ENCODE measurements around the gene TUBGCP2.
"Not testable (repeated sequence)": the region's sequence is repeated elsewhere in the genome, so short reads cannot be mapped to it uniquely, and the experiment has no call there.

Gene TUBGCP2

GRCh38 chr10:133268532-133268931 lies 40.1 kb downstream of the TUBGCP2 start:
- H3K4me3 ChIP-seq (ENCODE audit: low read depth, low read length): no peak overlapping the region
- no peak for DNase-seq (ENCODE audit: low read depth)
- no peak for TF ChIP-seq CTCF (IDR thresholded peaks at IDR 0.05; ENCODE audit: insufficient read depth, low read depth, low read length, missing control alignments)

GRCh38 chr10:133267829-133268228 lies 40.8 kb downstream of the TUBGCP2 start:
- no peak for DNase-seq (ENCODE audit: low read depth)
- no peak overlapping the region for H3K4me3 ChIP-seq (ENCODE audit: low read depth, low read length)
- no peak for TF ChIP-seq CTCF (IDR thresholded peaks at IDR 0.05; ENCODE audit: insufficient read depth, low read depth, low read length, missing control alignments)

GRCh38 chr10:133267293-133267692 lies 41.4 kb downstream of the TUBGCP2 start:
- TF ChIP-seq CTCF (IDR thresholded peaks at IDR 0.05; ENCODE audit: insufficient read depth, low read depth, low read length, missing control alignments): no peak
- no peak overlapping the region for H3K4me3 ChIP-seq (ENCODE audit: low read depth, low read length)
- no peak for DNase-seq (ENCODE audit: low read depth)

- no peak overlapping the region for H3K4me3 ChIP-seq (ENCODE audit: low read depth, low read length)
- no peak for DNase-seq (ENCODE audit: low read depth)
- no peak for TF ChIP-seq CTCF (IDR thresholded peaks at IDR 0.05; ENCODE audit: insufficient read depth, low read depth, low read length, missing control alignments)
These were observed 42.4 kb downstream of the TUBGCP2 start for GRCh38 chr10:133266056-133266795.

- H3K4me3 ChIP-seq (ENCODE audit: low read depth, low read length); DNase-seq (ENCODE audit: low read depth): not testable (repeated sequence)
These were observed 43.6 kb downstream of the TUBGCP2 start for GRCh38 chr10:133265052-133265451.

GRCh38 chr10:133264461-133264860 lies 44.2 kb downstream of the TUBGCP2 start:
- TF ChIP-seq CTCF (IDR thresholded peaks at IDR 0.05; ENCODE audit: insufficient read depth, low read depth, low read length, missing control alignments): no peak
- H3K4me3 ChIP-seq (ENCODE audit: low read depth, low read length): no peak overlapping the region
- no peak for DNase-seq (ENCODE audit: low read depth)

GRCh38 chr10:133263674-133264073 lies 45.0 kb downstream of the TUBGCP2 start:
- DNase-seq (ENCODE audit: low read depth): no peak
- TF ChIP-seq CTCF (IDR thresholded peaks at IDR 0.05; ENCODE audit: insufficient read depth, low read depth, low read length, missing control alignments): no peak
- no peak overlapping the region for H3K4me3 ChIP-seq (ENCODE audit: low read depth, low read length)
